Thyroid gland (tissue), 4 donors: ENCODE results near the gene AP3S2.

Source experiments
- POLR2A ChIP-seq, 2 donors: fragments of 450-650 bp; IDR thresholded peaks; one replicate each; pipeline ENCODE4 v1.6.1; 2017; ENCODE audit warnings: antibody characterized with exemption in 2 of 2, mild to moderate bottlenecking in 2 of 2, moderate library complexity in 1 of 2
- TF ChIP-seq, protein P1 (sequence below), 6 experiments: fragments of 200-600 bp in 3 of 6; fragments of 450-650 bp in 3 of 6; sonication (generic) in 3 of 6; IDR thresholded peaks; one replicate each; pipeline ENCODE4 v1.5.1; 2016 to 2019; ENCODE audit warnings: antibody characterized with exemption in 6 of 6, mild to moderate bottlenecking in 2 of 6, inconsistent platforms in 1 of 6, moderate library complexity in 1 of 6

GRCh38 chr15:89790206-89790605 lies 103.6 kb downstream of the AP3S2 start:
- no peak for TF ChIP-seq POLR2A (IDR thresholded peaks at IDR 0.05)
- TF ChIP-seq, protein P1, sequence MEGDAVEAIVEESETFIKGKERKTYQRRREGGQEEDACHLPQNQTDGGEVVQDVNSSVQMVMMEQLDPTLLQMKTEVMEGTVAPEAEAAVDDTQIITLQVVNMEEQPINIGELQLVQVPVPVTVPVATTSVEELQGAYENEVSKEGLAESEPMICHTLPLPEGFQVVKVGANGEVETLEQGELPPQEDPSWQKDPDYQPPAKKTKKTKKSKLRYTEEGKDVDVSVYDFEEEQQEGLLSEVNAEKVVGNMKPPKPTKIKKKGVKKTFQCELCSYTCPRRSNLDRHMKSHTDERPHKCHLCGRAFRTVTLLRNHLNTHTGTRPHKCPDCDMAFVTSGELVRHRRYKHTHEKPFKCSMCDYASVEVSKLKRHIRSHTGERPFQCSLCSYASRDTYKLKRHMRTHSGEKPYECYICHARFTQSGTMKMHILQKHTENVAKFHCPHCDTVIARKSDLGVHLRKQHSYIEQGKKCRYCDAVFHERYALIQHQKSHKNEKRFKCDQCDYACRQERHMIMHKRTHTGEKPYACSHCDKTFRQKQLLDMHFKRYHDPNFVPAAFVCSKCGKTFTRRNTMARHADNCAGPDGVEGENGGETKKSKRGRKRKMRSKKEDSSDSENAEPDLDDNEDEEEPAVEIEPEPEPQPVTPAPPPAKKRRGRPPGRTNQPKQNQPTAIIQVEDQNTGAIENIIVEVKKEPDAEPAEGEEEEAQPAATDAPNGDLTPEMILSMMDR (IDR thresholded peaks at IDR 0.05), result no peak
